ENCODE measurements around the gene ZNRF2.
"Not testable (repeated sequence)": the region's sequence is repeated elsewhere in the genome, so short reads cannot be mapped to it uniquely, and the experiment has no call there.

DNA sequence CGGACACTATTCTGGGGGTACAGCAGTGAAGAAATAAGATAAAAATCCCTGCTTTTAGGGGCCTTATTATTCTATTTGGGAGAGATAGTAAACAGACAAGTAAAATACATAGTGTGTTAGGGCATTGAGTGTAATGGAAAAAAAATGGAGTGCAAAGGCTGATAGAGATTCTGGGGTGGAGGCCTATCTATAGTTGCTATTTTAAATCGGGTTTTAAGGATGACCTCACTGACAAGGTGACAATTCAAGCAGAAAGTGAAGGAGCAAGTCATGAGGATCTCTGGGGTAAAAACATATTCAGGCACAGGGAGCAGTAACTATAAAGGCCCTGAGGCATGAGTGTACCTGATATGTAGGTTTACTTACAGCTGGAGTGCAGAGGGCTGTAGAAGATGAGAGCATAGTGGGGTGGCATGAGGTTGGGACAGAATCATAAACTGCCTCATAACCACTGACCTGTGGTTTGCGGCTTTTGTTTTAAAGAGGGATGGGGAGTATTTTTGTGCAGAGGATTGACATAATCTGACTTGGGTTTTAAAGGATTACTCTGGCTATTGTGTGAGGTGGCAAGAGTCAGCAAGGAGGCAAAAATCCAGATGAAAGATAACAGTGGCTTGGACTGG is 8.1 kb downstream of the ZNRF2 start:
- TF ChIP-seq POLR2A, CTCF (IDR thresholded peaks at IDR 0.05): not testable (repeated sequence)
